Suprapubic skin (tissue), 4 donors: ENCODE results near the gene NPRL2. TPM values are rescaled to one million over a fixed set of nuclear protein-coding genes. Genes with fewer than 3 reads are reported as not detected.

Experiments
- DNase-seq, 2 donors: peaks; one replicate each; pipeline ENCODE4 v3.0.0-alpha.2; 2019; ENCODE audit warnings: low spot score in 2 of 2
- H3K27ac ChIP-seq: fragments of 200-600 bp; sonication (generic); one replicate; pipeline ENCODE4 v1.5.1; 2019
- H3K27me3 ChIP-seq: fragments of 200-600 bp; sonication (generic); one replicate; pipeline ENCODE4 v1.5.1; 2019
- H3K36me3 ChIP-seq: fragments of 200-600 bp; sonication (generic); one replicate; pipeline ENCODE4 v1.5.1; 2019
- H3K4me1 ChIP-seq: fragments of 200-600 bp; sonication (generic); one replicate; pipeline ENCODE4 v1.5.1; 2019
- H3K4me3 ChIP-seq: fragments of 200-600 bp; sonication (generic); one replicate; pipeline ENCODE4 v1.5.1; 2019; ENCODE audit warnings: mild to moderate bottlenecking
- H3K9me3 ChIP-seq: fragments of 200-600 bp; sonication (generic); one replicate; pipeline ENCODE4 v1.5.1; 2019
- CTCF ChIP-seq, 2 donors: fragments of 200-600 bp in 1 of 2; fragments of 450-650 bp in 1 of 2; sonication (generic) in 1 of 2; IDR thresholded peaks; one replicate each; pipeline ENCODE4 v1.5.1; 2016 to 2019; ENCODE audit warnings: antibody characterized with exemption in 2 of 2, mild to moderate bottlenecking in 1 of 2, moderate library complexity in 1 of 2
- EP300 ChIP-seq: sonication (generic); formaldehyde crosslinking; IDR thresholded peaks from one replicate; pipeline ENCODE4 v1.6.1; 2017; ENCODE audit warnings: antibody characterized with exemption
- POLR2A ChIP-seq, 2 donors: fragments of 450-650 bp; IDR thresholded peaks; one replicate each; pipeline ENCODE4 v1.6.1; 2017; ENCODE audit warnings: antibody characterized with exemption in 2 of 2, mild to moderate bottlenecking in 2 of 2, moderate library complexity in 2 of 2
- POLR2AphosphoS5 ChIP-seq, 3 donors: sonication (generic); formaldehyde crosslinking; IDR thresholded peaks; one replicate each; pipeline ENCODE4 v1.6.1; 2017; ENCODE audit warnings: antibody characterized with exemption in 3 of 3
- WGBS: methylation state at CpG from one replicate; pipeline ENCODE4 v1.1.5; 2018; 5-methylcytosine and 5-hydroxymethylcytosine counted together
- total RNA-seq, 4 donors: library from RNA; depleted of rRNA; stranded (reverse); fragments of >200 nt; gene quantifications; one replicate each; pipeline ENCODE4 v1.1.0, GENCODE V29; 2016

The NPRL2 gene
- total RNA-seq, 4 donors from 2014 or later = 16.5 to 35.6 (median 26.0) TPM

DNA sequence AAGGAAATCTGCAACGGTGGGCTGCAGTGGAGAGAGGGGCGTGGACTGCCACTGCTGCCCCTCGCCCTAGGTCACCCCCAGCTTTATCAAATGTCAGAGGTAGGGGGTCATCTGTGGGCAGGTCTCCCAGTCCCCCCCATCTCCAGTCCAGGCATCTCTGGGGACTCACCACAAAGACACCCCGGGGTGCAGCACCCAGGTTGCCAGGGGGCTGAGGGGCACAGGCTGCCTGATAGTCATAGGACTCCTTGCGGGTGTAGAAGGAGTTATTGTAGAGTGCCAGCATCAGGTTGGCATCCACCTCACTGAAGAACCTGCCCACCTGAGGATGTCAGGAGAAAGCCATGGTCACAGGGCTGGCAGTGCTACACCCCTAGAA lies 15.3 kb upstream of the NPRL2 start:
- TF ChIP-seq POLR2AphosphoS5 (IDR thresholded peaks at IDR 0.05) (no peak), POLR2A (IDR thresholded peaks at IDR 0.05) (no peak), EP300 (no peak), CTCF (IDR thresholded peaks at IDR 0.05) (no peak)
- 79% methylated on average over 5 of the region's 5 CpGs for WGBS

DNA sequence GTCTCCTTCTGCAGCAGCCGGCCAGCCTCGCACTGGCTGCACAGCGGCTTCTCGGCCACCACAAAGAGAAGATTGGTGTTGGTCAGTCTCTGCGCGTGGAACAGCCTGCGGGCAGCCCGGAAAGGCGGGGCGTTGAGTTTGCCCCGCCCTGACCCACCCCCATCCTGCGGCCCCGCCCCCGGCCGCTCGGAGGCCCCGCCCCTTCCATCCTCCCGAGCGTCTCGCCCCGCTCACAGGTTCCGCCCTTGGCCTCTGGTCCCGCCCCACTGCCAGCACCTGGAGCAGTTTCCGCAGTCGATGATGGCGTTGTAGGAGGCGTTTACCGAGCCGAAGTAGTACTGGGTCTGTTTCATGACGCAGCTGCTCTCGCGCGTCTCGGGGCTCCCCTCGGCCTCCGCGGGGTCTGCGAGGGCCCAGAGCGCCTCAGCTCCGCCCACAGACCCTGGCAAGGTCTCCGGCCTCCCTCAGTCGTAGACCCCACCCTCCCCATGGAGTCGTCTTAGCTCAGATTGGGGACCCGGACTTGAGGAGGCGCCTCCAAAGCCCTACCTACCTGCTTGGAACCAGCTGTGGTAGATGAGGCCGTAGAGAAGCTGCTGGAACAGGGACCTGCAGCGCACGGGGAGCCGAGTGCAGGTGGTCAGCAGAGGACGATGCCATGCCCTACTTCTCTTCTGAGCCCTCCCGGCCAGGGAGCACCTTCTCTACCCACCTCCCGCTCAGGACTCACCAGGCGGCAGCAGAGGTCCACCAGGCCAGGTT lies 14.7 kb upstream of the NPRL2 start:
- H3K27ac ChIP-seq = peak overlapping the region; percentile 48
- H3K27me3 ChIP-seq = no peaks in the 10 kb centered on the region
- DNase-seq = peak; percentile 92 to 93
- H3K4me3 ChIP-seq = peak overlapping the region; percentile 72
- no peak for TF ChIP-seq POLR2AphosphoS5 (IDR thresholded peaks at IDR 0.05)
- no peak for TF ChIP-seq POLR2A (IDR thresholded peaks at IDR 0.05)
- no peak for TF ChIP-seq CTCF (IDR thresholded peaks at IDR 0.05)
- TF ChIP-seq EP300 = no peak
- WGBS = 12% methylated on average over 17 of the region's 53 CpGs
- peaks cover 20% of the 10 kb centered on the region for H3K4me1 ChIP-seq
- H3K36me3 ChIP-seq = no peaks in the 10 kb centered on the region
- H3K9me3 ChIP-seq = no peaks in the 10 kb centered on the region

More for the DNA sequence above, 15.3 kb upstream of the NPRL2 start:
- Histone ChIP-seq H3K27ac (no peak overlapping the region), H3K4me1 (peaks cover 23% of the 10 kb centered on the region), H3K9me3 (no peaks in the 10 kb centered on the region), H3K27me3 (no peaks in the 10 kb centered on the region), H3K36me3 (no peaks in the 10 kb centered on the region), H3K4me3 (peak overlapping the region; percentile 72)
- DNase-seq = no peak

DNA sequence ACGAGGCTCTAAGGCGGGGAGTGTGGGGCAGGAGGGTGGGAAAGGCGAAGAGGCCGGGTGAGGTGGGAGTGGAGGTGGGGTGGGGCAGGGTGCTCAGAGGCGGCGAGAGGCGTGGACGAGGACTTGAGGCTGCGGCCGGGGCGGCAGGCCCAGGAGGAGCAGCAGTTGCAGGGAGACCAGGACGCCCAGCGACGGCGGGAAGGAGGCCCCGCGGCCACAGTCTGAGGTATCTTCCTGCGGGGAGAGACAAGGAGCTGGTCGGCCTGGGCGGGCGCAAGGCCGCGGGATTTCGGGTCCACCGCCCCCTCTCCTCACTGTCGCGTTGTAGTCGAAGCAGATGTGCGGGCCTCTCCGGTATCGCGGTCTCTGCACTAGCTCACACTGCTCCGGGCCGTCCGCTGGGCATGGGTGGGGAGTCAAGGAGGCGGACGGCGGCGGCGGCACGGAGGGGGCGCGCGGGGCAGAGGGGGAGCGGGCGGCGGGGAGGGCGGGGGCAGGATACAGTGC lies 14.1 kb upstream of the NPRL2 start:
- no peak for TF ChIP-seq CTCF (IDR thresholded peaks at IDR 0.05)
- TF ChIP-seq EP300 = no peak
- no peak for TF ChIP-seq POLR2A (IDR thresholded peaks at IDR 0.05)
- no peak for TF ChIP-seq POLR2AphosphoS5 (IDR thresholded peaks at IDR 0.05)
- Histone ChIP-seq H3K27ac (peak overlapping the region; percentile 24), H3K4me3 (peak overlapping the region; percentile 72), H3K27me3 (no peaks in the 10 kb centered on the region), H3K4me1 (peaks cover 22% of the 10 kb centered on the region), H3K9me3 (no peaks in the 10 kb centered on the region), H3K36me3 (no peaks in the 10 kb centered on the region)
- no peak for DNase-seq
- 14% methylated on average over 23 of the region's 48 CpGs for WGBS

GRCh38 chr3:50359760-50360110 lies 9.2 kb upstream of the NPRL2 start:
- no peak for DNase-seq
- Histone ChIP-seq H3K4me3 (peak overlapping the region; percentile 97), H3K36me3 (peaks cover 19% of the 10 kb centered on the region), H3K4me1 (peaks cover 54% of the 10 kb centered on the region), H3K9me3 (no peaks in the 10 kb centered on the region), H3K27me3 (no peaks in the 10 kb centered on the region), H3K27ac (no peak overlapping the region)
- 7% methylated on average over 2 of the region's 8 CpGs for WGBS
- TF ChIP-seq EP300 (no peak), POLR2AphosphoS5 (IDR thresholded peaks at IDR 0.05) (no peak), POLR2A (IDR thresholded peaks at IDR 0.05) (no peak), CTCF (IDR thresholded peaks at IDR 0.05) (no peak)

DNA sequence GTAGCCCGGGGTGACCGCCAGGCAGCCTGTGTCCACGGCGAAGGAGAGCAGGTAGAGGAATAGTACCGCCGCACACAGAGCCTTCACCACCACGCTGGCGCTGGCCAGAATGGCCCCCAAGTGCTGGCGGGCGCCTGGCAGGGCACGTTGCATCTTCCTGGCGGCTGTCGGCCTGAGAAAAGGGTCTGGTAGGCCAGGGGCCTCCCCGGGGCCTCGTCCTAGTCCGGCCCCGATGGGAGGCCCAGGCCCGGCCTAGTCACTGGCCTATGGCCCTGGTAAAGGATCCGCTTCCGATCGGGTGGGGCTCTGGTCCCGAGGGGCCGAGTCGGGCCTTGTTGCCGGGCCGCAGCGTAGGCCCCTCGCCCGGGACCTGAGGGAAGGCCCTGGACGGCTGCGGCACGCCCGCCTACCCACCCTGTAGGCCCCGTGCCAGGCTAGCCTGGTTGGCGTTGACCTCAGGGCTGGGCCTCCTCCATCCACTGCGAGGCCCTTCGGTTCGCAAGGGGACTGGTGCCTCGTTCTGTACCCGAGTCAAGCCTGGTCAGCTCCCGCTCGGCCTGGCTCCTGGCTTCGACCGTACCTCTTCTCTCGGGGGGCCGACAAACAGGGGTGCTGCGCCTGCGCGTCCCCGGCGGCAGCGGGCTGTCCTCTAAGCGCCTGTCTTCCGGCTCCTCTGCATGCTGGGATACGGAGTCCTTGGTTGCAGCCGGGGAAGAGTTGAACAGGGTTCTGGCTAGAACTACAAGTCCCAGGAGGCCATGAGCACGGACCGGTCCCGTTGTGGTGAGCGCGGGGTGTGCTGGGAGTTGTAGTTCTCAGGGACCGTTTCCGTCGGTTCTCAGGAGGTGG lies 8.6 kb upstream of the NPRL2 start, which contains the start of gene TMEM115:
TMEM115 (minus strand) TSS at position 611 of the 849 bp plus-strand sequence; CDS start at position 153, 458 bp downstream.
- Histone ChIP-seq H3K4me1 (peaks cover 48% of the 10 kb centered on the region), H3K27me3 (no peaks in the 10 kb centered on the region), H3K27ac (peak within 1 kb of the TSS; percentile 93), H3K4me3 (peak within 1 kb of the TSS; percentile 97), H3K36me3 (peaks cover 25% of the 10 kb centered on the region), H3K9me3 (no peaks in the 10 kb centered on the region)
- TF ChIP-seq EP300 = no peak
- TF ChIP-seq CTCF (IDR thresholded peaks at IDR 0.05) = no peak
- peak in 1 of 2 donors; percentile 62 for TF ChIP-seq POLR2A (IDR thresholded peaks at IDR 0.05)
- TF ChIP-seq POLR2AphosphoS5 (IDR thresholded peaks at IDR 0.05) = peak in 2 of 3 donors; percentile 57 to 61
- 0% methylated on average over 15 of the region's 64 CpGs for WGBS
- peak; percentile 97 to 98 for DNase-seq
